ENCODE results near the gene ATP2A1.

ATP2A1 gene

DNA sequence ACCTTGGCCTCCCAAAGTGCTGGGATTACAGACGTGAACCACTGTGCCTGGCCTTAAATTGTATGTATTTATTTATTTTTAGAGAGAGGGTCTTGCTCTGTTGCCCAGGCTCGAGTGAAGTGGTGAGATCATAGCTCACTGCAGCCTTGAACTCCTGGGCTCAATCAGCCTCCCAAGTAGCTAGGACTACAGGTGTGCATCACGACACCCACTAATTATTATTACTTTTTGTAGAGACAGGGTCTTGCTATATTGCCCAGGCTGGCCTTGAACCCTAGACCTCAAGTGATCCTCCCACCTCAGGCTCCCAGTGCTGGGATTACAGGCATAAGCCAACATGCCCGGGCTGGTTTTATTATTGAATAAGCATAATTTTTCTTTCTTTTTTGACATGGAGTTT lies 68.4 kb downstream of the ATP2A1 start:
- DNase-seq (ENCODE audit: low read depth) = no peak
- TF ChIP-seq MYC (IDR thresholded peaks at IDR 0.05; ENCODE audit: low read depth, low read length) (no peak), POLR2A (IDR thresholded peaks at IDR 0.05; ENCODE audit: extremely low read depth, insufficient read length) (no peak)
- TF ChIP-seq, protein P1, sequence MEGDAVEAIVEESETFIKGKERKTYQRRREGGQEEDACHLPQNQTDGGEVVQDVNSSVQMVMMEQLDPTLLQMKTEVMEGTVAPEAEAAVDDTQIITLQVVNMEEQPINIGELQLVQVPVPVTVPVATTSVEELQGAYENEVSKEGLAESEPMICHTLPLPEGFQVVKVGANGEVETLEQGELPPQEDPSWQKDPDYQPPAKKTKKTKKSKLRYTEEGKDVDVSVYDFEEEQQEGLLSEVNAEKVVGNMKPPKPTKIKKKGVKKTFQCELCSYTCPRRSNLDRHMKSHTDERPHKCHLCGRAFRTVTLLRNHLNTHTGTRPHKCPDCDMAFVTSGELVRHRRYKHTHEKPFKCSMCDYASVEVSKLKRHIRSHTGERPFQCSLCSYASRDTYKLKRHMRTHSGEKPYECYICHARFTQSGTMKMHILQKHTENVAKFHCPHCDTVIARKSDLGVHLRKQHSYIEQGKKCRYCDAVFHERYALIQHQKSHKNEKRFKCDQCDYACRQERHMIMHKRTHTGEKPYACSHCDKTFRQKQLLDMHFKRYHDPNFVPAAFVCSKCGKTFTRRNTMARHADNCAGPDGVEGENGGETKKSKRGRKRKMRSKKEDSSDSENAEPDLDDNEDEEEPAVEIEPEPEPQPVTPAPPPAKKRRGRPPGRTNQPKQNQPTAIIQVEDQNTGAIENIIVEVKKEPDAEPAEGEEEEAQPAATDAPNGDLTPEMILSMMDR (IDR thresholded peaks at IDR 0.05; ENCODE audit: low read depth, low read length) = no peak
- TF ChIP-seq, protein P2, sequence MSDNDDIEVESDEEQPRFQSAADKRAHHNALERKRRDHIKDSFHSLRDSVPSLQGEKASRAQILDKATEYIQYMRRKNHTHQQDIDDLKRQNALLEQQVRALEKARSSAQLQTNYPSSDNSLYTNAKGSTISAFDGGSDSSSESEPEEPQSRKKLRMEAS (IDR thresholded peaks at IDR 0.05; ENCODE audit: low read depth, low read length) = no peak
- H3K4me3 ChIP-seq (ENCODE audit: low read depth, low read length) = no peak overlapping the region

GRCh38 chr16:28950648-28951409 lies 72.5 kb downstream of the ATP2A1 start, which contains the start of gene NFATC2IP:
Gene NFATC2IP, plus strand, starts transcription at chr16:28950937. Its CDS starts 75 bp downstream, at chr16:28951012.
- DNase-seq (ENCODE audit: low read depth) = peak; percentile 99
- TF ChIP-seq, protein P1 (IDR thresholded peaks at IDR 0.05; ENCODE audit: low read depth, low read length) = no peak
- TF ChIP-seq POLR2A (IDR thresholded peaks at IDR 0.05; ENCODE audit: extremely low read depth, insufficient read length) (peak; percentile 76), MYC (IDR thresholded peaks at IDR 0.05; ENCODE audit: low read depth, low read length) (peak; percentile 48)
- TF ChIP-seq, protein P2 (IDR thresholded peaks at IDR 0.05; ENCODE audit: low read depth, low read length) = 0 out of 2 replicates have a peak, but pooled peaks have one; percentile 35
- H3K4me3 ChIP-seq (ENCODE audit: low read depth, low read length) = peak within 1 kb of the TSS; percentile 88

GRCh38 chr16:28951410-28951943 lies 73.2 kb downstream of the ATP2A1 start:
- peak; percentile 56 for DNase-seq (ENCODE audit: low read depth)
- H3K4me3 ChIP-seq (ENCODE audit: low read depth, low read length) = peak overlapping the region; percentile 88
- no peak for TF ChIP-seq MYC (IDR thresholded peaks at IDR 0.05; ENCODE audit: low read depth, low read length)
- TF ChIP-seq, protein P2 (IDR thresholded peaks at IDR 0.05; ENCODE audit: low read depth, low read length) = no peak
- TF ChIP-seq, protein P1 (IDR thresholded peaks at IDR 0.05; ENCODE audit: low read depth, low read length) = no peak
- TF ChIP-seq POLR2A (IDR thresholded peaks at IDR 0.05; ENCODE audit: extremely low read depth, insufficient read length) = no peak
